GM19099 (cell line): ENCODE results near the gene AMOTL2.

Experiments used
- POLR2A ChIP-seq: IDR thresholded peaks from 3 replicates; pipeline ENCODE4 v1.6.1; 2011; ENCODE audit warnings: low read depth; ENCODE audit not compliant: insufficient read length; ENCODE audit errors: extremely low read depth

AMOTL2 gene

GRCh38 chr3:134326760-134327593 lies 47.3 kb downstream of the AMOTL2 start:
- TF ChIP-seq POLR2A, result no peak

DNA sequence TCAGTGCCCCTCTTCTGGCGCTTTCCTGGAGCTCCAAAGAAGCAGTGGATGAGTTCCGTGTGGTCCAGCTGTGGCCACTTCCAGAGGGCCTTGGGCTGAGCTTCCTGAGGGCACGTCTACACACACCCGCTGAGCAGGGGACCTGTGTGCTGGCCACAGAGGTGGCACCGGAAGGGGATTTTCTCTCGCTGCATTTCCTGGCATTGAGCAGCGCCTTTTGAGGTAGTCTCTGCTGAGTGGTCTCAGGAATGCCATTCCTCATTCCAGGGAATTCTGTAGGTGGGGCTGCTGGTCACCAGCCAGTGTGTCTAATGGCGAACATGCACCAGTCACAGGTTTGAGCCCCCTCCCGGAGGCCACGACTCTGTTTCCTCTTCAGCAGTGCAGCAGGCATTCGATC lies 48.1 kb downstream of the AMOTL2 start:
- TF ChIP-seq POLR2A, result no peak

- TF ChIP-seq POLR2A, result no peak
Observed at GRCh38 chr3:134325706-134326105, 48.5 kb downstream of the AMOTL2 start.

GRCh38 chr3:134325061-134325705 lies 49.1 kb downstream of the AMOTL2 start:
- TF ChIP-seq POLR2A, result no peak

DNA sequence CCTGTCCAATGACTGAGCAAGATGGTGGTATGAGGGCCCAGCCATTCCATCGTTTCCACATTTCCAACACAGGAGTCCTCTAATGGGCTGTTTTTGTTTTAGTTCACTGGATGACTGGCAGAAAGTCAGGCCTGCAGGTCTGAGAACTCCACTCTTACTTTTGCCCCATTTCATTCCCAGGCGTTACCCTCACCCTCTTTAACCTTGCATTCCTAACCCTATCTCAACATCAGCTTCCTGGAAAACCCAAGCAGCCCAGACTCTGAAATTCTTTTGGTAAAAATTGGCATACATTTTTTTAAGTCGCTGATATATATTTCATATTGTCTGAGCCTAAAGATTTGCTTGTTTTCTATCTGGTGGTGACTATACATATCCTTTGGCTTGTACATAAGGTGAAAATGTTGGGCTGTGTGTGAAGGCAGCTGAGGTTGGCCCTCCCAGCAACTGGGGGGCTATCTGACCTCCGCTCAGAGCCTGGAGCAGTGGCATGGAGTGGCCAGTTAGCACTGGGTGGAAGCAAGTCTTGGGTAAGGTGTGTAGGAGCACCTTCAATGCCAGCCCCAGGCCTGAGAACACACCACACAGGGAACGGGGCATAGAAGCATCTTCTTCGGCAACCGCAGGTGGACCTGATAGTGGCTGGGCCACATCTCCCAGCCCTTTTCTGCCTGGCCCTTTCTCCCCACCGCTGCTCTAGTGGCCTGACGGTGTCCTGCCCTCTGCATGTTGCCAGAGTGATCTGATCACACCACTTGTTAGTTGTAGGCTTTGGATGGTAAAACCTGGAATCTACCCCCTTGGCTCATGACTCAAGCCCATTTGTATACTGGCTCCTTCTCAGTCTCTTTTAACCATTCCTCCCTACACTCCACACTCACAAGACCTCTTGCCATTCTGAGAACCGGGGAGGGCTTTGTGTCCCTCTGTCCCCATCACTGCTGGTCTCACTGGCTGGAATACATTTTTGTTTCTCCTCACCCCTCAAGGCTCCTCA lies 50.0 kb downstream of the AMOTL2 start:
- TF ChIP-seq POLR2A, result no peak

- no peak for TF ChIP-seq POLR2A
Observed at GRCh38 chr3:134322286-134322685, 52.0 kb downstream of the AMOTL2 start.

DNA sequence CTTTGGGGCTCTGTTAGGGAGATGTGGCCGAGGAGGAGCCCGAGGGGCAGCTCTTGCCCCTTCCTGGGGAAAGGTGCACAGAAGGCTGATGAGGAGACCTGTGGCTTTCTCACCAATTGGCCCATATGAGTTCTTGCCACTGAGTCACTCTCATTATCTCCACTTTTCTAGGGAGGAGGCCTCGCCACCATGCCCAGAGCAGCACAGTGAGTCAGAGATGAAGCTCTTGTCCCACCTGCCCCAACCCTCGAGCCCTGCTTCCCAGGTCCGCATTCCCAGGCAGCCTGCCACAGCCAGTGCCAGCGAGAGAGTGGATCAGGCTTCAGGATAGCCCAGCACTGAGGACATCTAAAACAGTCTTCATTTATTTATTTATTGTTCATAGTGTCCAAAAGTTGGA lies 53.5 kb downstream of the AMOTL2 start:
- no peak for TF ChIP-seq POLR2A

- TF ChIP-seq POLR2A, result no peak
Observed at GRCh38 chr3:134319931-134320330, 54.3 kb downstream of the AMOTL2 start.

GRCh38 chr3:134318166-134318565 lies 56.1 kb downstream of the AMOTL2 start:
- no peak for TF ChIP-seq POLR2A

DNA sequence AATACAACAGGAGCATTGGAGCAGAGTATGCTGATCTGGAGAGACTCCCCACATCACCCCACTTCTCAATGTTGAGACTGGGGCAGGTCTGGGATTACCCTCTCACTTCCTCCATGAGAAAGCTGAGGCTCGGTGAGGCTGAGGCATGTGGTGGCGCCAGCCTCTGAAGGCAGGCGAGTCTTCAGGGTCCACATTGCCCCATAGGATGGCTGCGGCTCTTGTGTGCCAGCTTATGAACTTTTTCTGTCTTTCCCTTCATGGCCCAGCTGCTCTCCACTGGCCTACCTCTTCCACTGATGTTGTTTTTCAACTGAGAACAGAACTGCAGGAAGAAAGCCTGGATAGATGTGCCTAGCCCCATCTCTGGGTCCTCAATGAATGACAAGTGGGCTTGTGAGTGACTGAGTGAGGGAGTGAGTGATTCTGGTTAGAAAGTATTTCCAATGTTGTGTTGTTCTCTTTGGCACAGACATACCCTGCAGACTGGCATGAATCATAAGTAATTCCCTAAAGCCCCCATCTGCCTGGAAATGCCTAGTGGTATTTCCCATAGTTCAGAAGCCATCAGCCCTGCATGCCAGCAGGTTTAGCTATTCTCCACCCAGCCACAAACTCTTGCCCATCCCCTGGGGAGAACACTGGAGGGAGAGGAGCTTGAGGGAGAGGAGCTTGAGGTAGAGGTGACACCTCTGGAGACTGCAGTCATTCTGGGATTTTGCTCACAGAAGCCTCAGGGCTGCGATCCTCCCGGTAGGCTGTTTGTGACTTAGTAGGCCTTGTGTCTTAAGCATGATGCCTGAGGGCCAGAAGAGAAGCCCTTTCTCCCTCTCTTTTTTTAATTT lies 56.9 kb downstream of the AMOTL2 start:
- no peak for TF ChIP-seq POLR2A

GRCh38 chr3:134315286-134316106 lies 58.8 kb downstream of the AMOTL2 start:
- TF ChIP-seq POLR2A, result no peak

DNA sequence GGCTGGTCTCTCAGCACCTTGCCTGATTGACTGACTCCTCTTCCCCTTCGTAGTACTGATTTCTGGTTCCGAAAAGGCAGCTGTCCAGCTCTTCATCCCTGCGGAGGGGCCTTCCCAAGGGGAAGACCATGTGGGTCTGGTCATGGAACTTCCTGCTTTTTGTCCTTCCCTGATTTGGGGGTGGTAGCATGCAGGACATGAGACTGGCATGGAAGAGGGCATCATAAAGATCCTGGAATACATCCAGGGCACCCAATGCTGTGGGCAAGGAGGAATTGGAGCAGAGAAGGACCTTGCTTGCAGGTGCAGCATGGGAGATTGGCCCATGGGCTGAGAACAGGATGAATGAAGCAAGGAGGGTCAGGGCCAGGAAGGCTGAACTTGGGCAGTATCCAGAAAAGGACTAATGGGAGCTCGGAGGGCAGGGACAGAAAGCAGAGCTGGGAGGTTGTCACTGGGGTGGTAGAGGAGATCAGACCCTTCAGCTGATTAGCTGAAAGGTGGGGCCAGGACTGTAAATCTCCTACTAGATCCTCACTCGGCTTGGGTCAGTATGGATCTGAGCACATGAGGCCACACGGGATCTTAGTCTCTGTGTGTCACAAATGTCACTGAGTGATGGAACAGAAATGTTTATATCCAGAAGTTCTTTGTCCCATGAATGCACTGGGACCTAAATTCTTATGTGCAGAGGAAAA lies 59.5 kb downstream of the AMOTL2 start:
- TF ChIP-seq POLR2A, result no peak
